Head of caudate nucleus (tissue), 42 donors: ENCODE measurements around the gene LRCH1.

ENCODE experiments used
- DNase-seq, 42 donors: peaks; one replicate each; pipeline versions ENCODE4 v3.0.0 to v3.0.0-alpha.2; 2020 to 2021; ENCODE audit warnings: mixed read lengths in 7 of 42
- intact Hi-C: fragments of 100-400 bp; cut with DNase I; formaldehyde crosslinking; loops from one replicate; pipeline ENCODE4 v1.15.0; 2022

The LRCH1 gene

DNA sequence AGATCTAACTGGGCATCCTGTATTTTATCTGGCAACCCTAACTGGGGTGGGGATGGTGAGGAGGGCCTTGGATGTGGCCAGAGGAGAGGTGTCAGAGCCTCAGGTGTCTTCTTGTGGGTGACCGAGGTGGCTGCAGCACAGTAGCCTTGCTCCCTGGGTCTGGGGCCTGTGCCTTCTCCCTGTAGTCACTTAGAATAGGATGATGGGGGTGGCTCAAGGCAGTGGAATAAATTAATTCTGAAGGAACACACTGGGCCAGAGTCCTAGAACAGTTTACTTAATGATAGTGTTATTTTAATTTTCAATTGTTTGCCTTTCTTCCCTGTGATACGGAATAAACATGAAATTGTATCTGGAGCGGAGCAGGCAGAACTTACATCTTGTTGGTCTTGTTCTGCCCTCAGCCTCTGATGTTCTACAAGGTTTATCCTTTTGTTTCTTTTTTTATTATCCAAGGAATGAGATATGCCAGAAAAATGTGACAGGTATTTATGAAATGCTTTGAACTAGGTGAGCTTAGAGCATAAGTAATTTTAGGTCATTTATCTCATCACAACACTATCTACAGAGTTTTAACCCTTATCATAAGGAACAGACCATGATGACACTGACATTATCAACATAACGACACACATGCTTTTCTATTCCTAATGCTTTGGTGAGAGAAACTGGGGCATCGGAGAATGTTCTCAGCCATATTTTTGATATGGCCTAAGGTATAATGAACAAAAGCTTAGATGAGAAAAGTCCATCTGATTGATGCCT is 51.4 kb downstream of the LRCH1 start:
- intact Hi-C loops = no loop called here
- no peak for DNase-seq

DNA sequence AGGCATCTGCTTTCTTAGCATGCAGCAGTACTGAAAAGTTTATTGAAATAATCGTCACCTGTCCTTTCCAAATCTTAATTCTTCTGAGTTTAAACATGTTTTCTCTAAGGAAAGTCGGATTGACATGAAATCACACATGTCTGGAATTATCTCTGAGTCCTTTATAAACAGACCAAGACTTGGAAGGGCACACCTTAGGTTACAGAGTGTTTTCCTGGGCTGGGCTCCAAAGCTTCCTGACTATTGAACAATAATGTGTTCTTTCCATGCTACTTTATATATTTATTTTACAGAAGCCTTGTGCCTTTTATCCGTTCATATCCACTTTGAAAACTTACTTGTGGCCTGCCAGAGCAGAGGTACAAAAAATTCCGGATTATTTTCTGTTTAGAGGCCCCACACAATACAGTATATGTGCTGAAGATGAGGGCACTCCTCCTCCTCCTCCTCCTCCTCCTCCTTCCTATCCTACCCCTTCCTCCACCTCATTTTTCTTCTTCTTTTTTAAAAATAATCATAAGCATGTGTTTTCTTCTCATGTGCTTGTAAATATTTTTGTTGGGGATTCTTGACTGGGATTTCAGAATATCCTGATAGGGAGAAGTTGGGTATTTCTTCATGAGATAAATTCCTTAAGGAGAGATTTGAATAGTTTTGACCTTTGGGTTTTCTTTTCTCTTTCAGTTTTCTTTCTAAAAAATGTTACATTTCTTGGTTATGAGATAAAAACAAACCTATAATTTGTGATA is 52.3 kb downstream of the LRCH1 start:
- DNase-seq = no peak
- intact Hi-C loops = no loop called here

DNA sequence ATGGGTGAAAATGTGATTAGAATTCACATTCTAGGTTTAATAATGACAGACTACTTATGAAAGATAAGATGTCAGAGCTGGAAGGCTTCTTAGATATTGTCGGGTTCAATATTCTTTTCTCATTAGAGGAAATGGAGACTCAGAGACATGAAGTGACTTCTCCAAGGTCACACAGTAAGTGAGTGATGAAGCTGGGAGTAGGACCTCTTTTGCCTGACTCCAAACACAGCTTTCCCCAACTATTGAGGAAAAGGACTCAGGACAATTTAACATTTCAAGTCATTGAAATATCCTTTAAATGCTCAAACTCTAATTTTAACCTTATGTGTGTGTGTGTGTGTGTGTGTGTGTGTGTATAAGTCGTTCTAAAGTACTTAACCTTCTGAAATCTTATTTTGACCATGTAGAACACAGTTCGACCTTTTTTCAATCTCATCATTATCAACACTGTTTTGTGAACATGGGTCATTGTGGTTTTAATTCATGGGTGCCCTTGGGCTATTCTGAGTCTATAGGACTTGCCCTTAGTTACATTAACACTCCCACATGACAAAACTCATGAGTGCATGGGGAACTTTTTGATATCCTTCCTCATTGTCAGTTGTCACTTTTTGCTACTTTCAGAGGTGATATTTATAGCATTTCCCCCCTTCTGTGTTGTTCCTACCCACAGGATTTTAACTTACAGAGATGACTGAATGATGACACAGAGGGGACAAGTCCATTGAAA is 53.0 kb downstream of the LRCH1 start:
- intact Hi-C loops = no loop called here
- no peak for DNase-seq

DNA sequence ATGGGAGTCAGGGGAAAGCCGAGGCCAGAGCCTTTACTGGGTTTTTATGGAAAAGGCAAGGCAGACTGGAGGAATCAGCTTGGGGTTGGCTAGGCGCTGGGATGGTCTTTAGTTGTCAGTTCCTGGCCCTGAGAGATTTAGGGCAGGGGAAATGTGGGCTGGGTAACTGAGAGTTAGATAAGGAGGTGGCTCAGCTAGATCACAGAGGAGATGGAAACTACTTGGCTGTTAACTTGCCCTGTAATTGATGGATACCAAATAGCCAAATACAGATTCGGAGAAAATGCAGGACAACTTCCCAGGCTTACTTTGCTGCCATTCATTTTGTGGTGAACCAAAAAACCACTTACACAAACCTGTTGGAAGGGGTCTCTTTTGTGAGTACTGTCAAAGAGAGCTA is 54.0 kb downstream of the LRCH1 start:
- DNase-seq = no peak
- intact Hi-C loops = no loop called here

DNA sequence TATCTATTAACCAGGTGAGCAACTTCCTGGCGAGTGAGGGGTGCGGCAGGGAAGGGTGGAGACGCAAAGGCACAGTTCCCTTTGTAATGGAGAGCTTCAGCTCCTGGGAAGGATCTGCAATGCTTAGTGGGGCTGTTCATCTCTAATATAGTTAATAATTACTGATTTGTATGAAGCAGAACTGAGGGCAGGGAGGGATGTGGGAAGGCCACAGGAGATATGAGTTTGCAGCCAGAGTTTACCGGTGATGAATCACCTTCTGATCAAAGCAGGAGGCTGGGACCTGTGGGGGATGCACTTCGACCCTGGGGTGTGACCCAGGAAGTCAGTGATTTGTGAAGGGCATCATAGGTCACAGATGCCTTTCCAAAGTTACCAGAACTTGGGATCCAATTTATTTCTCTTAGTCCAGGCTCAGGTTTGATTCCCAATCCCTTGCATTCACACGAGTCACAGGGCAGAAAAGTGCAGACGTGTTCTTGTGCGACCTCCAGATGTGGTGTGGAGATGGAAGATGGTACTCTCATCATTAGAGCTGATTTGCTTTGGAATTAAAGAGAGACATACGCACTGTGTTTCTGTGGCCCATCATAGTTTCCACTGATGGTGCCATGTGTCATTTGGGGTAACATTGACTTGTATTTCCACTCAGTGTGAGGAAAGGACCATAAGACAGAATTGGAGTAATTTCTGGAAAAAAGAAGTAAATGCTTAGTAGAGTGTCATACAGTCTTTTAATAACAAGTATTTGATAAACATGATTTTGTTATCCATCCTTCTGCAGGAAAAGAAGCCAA is 55.0 kb downstream of the LRCH1 start:
- intact Hi-C loops = no loop called here
- no peak for DNase-seq

DNA sequence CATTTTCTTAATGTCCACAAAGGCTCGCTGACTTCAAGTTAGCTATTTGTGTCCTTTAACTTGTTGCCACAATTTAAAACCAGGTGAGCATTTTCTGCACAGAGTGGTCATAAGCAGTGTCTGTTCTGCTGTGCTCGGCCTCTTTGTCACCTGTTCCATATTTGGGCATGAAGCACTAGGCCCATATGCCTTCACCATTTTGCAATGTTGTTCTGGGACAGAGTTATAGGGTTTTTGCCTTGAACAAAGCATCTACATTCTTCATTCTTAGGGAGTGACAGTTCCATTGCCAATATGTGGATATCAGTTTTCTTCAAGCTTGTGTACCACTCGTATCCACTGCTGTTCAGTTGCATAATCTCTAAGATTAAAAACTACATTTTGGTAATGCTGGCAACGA is 56.1 kb downstream of the LRCH1 start:
- intact Hi-C loops = no loop called here
- no peak for DNase-seq

DNA sequence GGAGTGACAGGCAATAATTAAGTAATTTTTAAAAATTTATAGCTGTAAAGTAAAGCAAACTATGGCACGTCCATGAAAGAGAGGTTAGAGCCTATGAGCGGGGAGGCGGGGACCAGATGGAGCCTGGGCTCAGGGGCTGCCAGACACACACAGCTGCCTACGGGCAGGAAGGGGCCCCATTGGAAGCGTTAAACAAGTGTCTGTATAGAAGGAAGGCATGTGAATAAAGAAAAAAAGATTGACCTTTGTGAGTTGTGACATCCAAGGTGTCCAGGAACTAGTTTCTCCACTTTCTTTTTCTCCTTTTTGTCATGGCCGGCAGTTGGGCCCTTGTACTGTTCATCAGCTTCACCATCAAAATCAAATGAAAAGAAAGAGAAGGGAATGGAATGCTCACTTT is 56.8 kb downstream of the LRCH1 start:
- intact Hi-C loops = no loop called here
- no peak for DNase-seq

DNA sequence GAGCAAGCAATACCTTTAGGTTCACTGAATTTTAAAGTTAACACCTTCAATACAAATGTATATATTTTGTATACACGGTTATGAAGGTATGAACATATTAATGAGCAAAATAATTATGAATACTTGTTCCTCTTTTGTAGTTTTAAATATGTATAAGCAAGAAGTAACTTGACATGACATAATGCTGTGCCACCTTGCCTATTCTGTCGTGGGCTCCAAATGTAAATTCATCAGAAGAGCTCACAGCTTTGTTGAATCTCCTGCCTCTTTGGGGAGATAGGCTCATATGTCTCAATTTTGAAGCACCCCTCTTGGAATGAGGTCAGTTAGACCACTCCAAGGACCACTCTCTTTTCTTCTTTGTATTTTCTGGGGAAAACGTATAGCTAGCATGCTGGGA is 59.3 kb downstream of the LRCH1 start:
- intact Hi-C loops = no loop called here
- DNase-seq = no peak

DNA sequence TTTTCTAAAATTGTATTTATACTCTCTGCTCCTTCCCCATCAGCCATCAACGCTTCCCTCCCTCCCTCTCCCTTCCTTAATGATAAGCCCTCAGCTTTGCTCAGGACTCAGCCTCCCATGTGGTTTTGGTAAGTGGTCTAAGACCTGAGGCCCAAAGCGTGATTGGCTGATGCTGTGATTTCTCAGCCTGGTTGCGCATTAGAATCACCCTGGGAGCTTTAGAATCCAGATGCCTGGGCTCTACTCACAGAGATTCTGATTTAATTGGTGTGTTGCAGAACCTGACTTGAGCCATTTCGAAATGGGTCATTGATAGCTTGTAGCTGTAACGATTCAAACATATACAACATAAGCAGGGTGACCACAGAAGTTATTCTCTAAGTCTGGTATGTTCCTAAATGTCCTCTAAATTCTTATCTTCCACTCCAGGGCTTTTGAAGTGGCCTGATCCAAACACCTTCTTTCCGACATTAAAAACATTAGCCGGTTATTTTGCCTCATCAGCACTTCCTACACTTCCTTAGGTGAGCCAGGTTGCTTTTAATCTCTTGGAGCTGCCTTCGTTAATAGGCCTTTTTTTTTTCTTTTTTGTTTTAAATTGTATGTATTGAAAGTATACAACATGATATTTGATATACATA is 60.6 kb downstream of the LRCH1 start:
- no peak for DNase-seq
- intact Hi-C loops = no loop called here

DNA sequence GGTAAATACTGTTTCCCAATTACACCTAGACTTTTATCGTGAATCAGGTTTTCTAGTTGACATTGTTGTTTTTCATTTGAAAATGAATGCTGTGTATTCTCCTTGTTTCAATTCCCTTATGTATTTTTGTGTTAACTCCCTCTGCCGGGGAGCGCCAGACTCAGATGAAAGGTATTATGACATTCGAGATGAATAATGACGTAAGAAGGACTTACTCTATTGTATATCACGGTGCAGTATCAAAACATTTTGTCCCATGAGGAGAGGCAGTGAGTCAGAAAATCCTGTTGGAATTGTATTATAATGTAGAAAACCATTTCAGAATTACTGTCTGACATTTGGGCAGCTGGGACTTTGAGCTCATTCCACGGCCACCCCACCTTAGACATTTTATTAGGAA is 61.6 kb downstream of the LRCH1 start:
- intact Hi-C loops = no loop called here
- no peak for DNase-seq

DNA sequence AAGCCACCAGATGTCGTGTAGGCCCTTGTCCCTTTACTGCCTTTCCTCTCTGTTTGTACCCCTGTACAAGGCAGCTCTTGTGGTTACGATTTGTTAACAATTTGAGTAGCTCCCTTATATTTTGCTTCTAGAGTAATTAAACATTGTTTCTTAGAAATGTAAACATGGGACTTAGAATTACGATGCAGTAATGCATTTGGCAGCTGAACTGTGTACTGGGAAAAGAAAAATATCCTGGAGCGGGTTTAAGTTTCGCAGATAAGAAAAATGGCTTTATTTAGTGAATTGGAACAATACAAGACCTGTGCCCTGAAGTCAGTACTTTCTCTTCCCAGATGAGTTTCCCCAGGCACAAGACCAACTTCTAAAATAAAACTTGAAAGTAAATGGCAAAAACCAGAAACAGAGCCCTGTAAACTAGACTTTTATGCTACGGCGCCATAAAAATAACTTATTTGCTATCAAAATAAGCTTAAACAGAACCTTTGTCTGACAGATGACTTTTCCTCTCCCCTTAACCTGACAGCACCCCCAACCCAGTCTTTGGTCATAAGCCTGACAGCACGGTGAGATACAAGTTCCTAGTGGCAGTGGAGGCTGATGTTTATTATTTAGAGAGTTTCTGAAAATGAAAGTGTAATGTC is 63.0 kb downstream of the LRCH1 start:
- intact Hi-C loops = no loop called here
- no peak for DNase-seq

DNA sequence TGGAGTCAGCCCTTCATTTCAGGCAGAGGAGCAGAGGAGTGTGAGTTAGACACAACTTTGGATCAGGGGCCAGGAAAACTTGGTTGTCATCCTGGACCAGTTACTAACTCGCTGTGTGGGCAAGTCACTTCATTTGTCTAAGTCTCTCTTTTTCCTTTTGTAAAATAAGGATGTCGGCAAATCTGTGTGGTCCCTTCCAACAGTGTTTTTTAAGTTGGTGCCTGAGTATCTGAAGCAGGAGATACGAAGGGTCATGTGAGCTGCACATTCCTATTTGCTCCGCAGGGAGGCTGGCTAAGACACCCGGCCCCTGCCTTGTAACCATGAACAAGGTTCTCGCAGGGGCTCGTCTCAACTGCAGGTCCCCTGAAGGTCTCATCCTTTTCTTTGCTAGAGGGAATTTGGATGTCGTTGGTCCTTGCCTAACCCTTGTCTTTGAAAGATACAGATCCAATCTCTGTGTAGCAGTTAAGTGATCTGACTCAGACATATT is 64.3 kb downstream of the LRCH1 start:
- no peak for DNase-seq
- intact Hi-C loops = no loop called here

DNA sequence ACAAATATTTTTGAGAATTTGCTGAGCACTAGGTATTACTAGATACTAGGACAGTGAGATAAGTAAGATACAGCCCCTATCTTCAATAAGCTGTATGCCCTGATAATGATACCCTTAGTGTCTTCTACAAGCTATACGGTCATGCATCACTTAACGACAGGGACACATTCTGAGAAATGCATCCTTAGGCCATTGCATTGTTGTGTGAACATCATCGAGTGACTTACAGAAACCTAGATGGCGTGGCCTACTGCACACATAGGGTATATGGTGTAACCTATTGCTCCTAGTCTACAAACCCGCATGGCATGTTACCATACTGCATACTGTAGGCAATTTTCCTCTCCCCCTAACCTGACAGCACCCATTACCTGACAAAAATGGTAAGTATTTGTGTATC is 64.9 kb downstream of the LRCH1 start:
- no peak for DNase-seq
- intact Hi-C loops = no loop called here

DNA sequence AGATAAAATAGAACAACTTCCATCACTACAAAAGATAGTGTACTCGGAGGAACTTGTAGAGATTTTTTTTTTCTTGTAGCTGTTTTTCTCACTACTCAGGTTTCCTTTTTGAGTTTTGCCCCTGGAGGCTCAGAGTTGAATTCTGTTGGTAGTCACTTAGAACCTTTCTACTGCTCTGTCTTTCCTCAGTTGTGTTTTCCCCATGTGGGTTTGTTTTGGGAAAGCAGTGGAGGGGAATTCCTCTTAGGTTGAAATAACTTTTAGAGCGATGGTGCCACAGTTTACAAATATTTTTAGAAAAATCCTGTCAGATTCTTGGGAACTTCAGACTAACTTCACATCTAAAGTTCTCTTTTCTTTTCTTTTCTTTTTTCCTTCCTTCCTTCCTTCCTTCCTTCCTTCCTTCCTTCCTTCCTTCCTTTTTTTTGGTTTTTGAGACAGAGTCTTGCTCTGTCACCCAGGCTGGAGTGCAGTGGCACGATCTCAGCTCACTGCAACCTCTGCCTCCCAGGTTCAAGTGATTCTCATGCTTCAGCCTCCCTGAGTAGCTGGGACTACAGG is 65.8 kb downstream of the LRCH1 start:
- DNase-seq = no peak
- intact Hi-C loops = no loop called here

DNA sequence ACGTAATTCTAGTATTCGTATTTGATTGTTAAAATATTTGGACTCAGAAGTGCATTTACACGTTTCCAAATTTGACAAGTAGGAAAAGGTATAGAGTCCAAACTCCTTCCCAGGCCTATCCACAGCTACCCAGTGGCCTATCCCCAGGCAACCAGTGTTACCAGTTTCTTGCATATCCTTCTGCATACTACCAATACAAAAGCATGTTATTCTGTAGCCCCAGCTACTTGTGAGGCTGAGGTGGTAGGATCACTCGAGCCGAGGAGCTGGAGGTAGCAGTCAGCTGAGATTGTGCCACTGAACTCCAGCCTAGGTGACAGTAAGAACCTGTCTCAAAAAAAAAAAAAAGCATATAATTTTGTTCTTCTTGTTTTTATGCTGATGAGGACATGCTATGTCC is 67.1 kb downstream of the LRCH1 start:
- no peak for DNase-seq
- intact Hi-C loops = no loop called here

DNA sequence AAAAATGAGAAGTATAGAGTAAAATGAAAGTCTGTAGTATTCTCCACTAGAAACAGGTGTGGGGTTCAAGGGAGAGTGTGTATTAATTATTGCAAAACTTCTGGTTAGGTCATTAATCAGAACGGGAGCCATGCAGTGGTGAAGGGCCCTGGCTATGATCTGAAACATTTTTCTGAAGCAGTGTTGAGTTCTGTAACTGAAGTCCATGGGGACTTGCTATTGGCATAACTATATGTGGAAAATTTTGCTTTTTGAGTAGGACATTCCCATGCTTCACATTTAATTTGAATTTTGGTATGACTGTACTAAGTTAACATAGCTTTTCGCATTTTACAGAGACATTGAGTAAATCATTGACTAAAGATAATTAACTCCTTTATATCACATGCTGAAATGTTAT is 67.5 kb downstream of the LRCH1 start:
- intact Hi-C loops = no loop called here
- no peak for DNase-seq

DNA sequence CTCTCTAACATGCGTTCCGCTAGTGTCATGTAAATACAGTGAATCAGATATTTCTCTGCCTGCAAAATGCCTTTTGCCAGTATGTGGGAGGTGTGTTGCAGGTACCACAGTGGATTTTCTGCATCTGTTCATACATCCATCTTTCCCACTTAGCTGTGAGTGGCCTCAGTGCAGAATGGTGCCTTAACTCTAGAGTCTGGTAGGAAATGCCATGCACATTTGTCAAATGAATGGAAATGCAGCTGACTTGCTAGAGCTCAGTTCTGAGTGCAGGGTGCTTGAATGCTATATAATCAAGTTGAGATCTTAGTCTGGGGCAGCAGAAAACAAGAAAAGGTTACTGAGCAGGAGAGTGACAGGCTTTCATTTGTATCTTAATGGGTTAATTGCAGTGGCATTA is 68.2 kb downstream of the LRCH1 start:
- intact Hi-C loops = no loop called here
- no peak for DNase-seq
